Neural progenitor cell (in vitro differentiated cells): ENCODE data around the gene LTF. TPM values are rescaled to one million over a fixed set of nuclear protein-coding genes. Genes with fewer than 3 reads are reported as not detected.

Experiments used
- DNase-seq: peaks from one replicate; pipeline ENCODE4 v3.0.0-alpha.2; 2016; ENCODE audit warnings: low spot score
- H2AFZ ChIP-seq: fragments of 200-600 bp; sonication (generic); replicated peaks from 2 replicates; pipeline ENCODE4 v1.6.1; 2016; ENCODE audit warnings: antibody characterized with exemption
- H3F3A ChIP-seq: fragments of 200-600 bp; sonication (generic); 2 replicates; pipeline ENCODE4 v1.6.1; 2016; ENCODE audit warnings: antibody characterized with exemption, low read depth
- H3K27ac ChIP-seq: fragments of 200-600 bp; sonication (generic); 2 replicates; pipeline ENCODE4 v1.5.1; 2016; ENCODE audit warnings: mild to moderate bottlenecking
- H3K27me3 ChIP-seq: fragments of 200-600 bp; sonication (generic); 2 replicates; pipeline ENCODE4 v1.6.1; 2016; ENCODE audit warnings: mild to moderate bottlenecking, moderate library complexity
- H3K36me3 ChIP-seq: fragments of 200-600 bp; sonication (generic); 2 replicates; pipeline ENCODE4 v1.5.1; 2016
- H3K4me1 ChIP-seq: fragments of 200-600 bp; sonication (generic); 2 replicates; pipeline ENCODE4 v1.6.1; 2016; ENCODE audit warnings: mixed run types
- H3K4me2 ChIP-seq: fragments of 200-600 bp; sonication (generic); 2 replicates; pipeline ENCODE4 v1.6.1; 2016
- H3K4me3 ChIP-seq: fragments of 200-600 bp; sonication (generic); 2 replicates; pipeline ENCODE4 v1.5.1; 2016
- H3K79me2 ChIP-seq: fragments of 200-600 bp; sonication (generic); 2 replicates; pipeline ENCODE4 v1.6.1; 2016; ENCODE audit warnings: low read depth
- H3K9ac ChIP-seq: fragments of 200-600 bp; sonication (generic); 2 replicates; pipeline ENCODE4 v1.6.1; 2016
- H3K9me3 ChIP-seq: fragments of 200-600 bp; sonication (generic); 2 replicates; pipeline ENCODE4 v1.5.1; 2016; ENCODE audit warnings: low read depth
- H4K20me1 ChIP-seq: fragments of 200-600 bp; sonication (generic); 2 replicates; pipeline ENCODE4 v1.6.1; 2016; ENCODE audit warnings: low read depth
- H3K27ac Mint-ChIP-seq: 3 replicates; pipeline ENCODE4 v1.8.0; 2021; ENCODE audit warnings: mixed read lengths
- H3K27me3 Mint-ChIP-seq: 2 replicates; pipeline ENCODE4 v1.8.0; 2022; ENCODE audit warnings: low read depth, mild to moderate bottlenecking, inconsistent platforms, moderate library complexity, mixed read lengths; ENCODE audit not compliant: insufficient read depth
- H3K36me3 Mint-ChIP-seq: 3 replicates; pipeline ENCODE4 v1.8.0; 2021; ENCODE audit warnings: mixed read lengths
- H3K4me1 Mint-ChIP-seq: 3 replicates; pipeline ENCODE4 v1.8.0; 2021; ENCODE audit warnings: mixed read lengths
- H3K4me3 Mint-ChIP-seq: 3 replicates; pipeline ENCODE4 v1.8.0; 2021; ENCODE audit warnings: mild to moderate bottlenecking, moderate library complexity, mixed read lengths
- H3K9me3 Mint-ChIP-seq: 3 replicates; pipeline ENCODE4 v1.8.0; 2020; ENCODE audit warnings: mixed read lengths
- CTCF ChIP-seq: fragments of 200-600 bp; sonication (generic); IDR thresholded peaks from 2 replicates; pipeline ENCODE4 v1.5.1; 2017; ENCODE audit warnings: antibody characterized with exemption, mild to moderate bottlenecking
- EZH2 ChIP-seq: fragments of 200-600 bp; sonication (generic); IDR thresholded peaks from 2 replicates; pipeline ENCODE4 v1.6.1; 2017; ENCODE audit warnings: antibody characterized with exemption, mild to moderate bottlenecking, moderate library complexity
- EZH2phosphoT487 ChIP-seq: fragments of 200-600 bp; sonication (generic); IDR thresholded peaks from 2 replicates; pipeline ENCODE4 v1.6.1; 2017; ENCODE audit warnings: antibody characterized with exemption
- total RNA-seq: library from RNA; depleted of rRNA; stranded (reverse); fragments of >200 nt; gene quantifications from 2 replicates; pipeline ENCODE4 v1.2.3, GENCODE V29; 2015; ENCODE audit warnings: low replicate concordance

LTF gene
- total RNA-seq, 1 donor from 2014 or later: not detected

- Histone ChIP-seq H3K4me1 (no peaks in the 10 kb centered on the region), H3K9ac (no peak overlapping the region), H3F3A (no peaks in the 10 kb centered on the region), H3K36me3 (no peaks in the 10 kb centered on the region), H3K9me3 (no peaks in the 10 kb centered on the region), H2AFZ (no peak overlapping the region), H3K27ac (no peak overlapping the region), H3K4me3 (no peak overlapping the region), H4K20me1 (no peaks in the 10 kb centered on the region), H3K4me2 (no peak overlapping the region), H3K79me2 (no peaks in the 10 kb centered on the region), H3K27me3 (no peaks in the 10 kb centered on the region)
- Mint-ChIP-seq H3K27ac (no peak overlapping the region), H3K27me3 (peaks cover 5% of the 10 kb centered on the region), H3K4me3 (no peak overlapping the region), H3K36me3 (no peaks in the 10 kb centered on the region), H3K9me3 (no peaks in the 10 kb centered on the region), H3K4me1 (peaks cover 6% of the 10 kb centered on the region)
- TF ChIP-seq EZH2phosphoT487 (no peak), EZH2 (no peak), CTCF (no peak)
- no peak for DNase-seq
Measured at GRCh38 chr3:46416125-46416810, 48.4 kb downstream of the LTF start.

- H3K27ac ChIP-seq: no peak overlapping the region
- H3K4me2 ChIP-seq: no peak overlapping the region
- DNase-seq: no peak
- H3K36me3 ChIP-seq: no peaks in the 10 kb centered on the region
- no peak overlapping the region for H3K4me3 ChIP-seq
- H3K27ac Mint-ChIP-seq: no peak overlapping the region
- peaks cover 6% of the 10 kb centered on the region for H3K4me1 Mint-ChIP-seq
- TF ChIP-seq EZH2 (no peak), EZH2phosphoT487 (no peak), CTCF (no peak)
- no peak overlapping the region for H2AFZ ChIP-seq
- no peaks in the 10 kb centered on the region for H3K9me3 ChIP-seq
- H3K36me3 Mint-ChIP-seq: no peaks in the 10 kb centered on the region
- H3K9me3 Mint-ChIP-seq: no peaks in the 10 kb centered on the region
- no peaks in the 10 kb centered on the region for H3F3A ChIP-seq
- H3K4me1 ChIP-seq: no peaks in the 10 kb centered on the region
- H3K9ac ChIP-seq: no peak overlapping the region
- H3K4me3 Mint-ChIP-seq: no peak overlapping the region
- H4K20me1 ChIP-seq: no peaks in the 10 kb centered on the region
- no peaks in the 10 kb centered on the region for H3K79me2 ChIP-seq
- peaks cover 5% of the 10 kb centered on the region for H3K27me3 Mint-ChIP-seq
- no peaks in the 10 kb centered on the region for H3K27me3 ChIP-seq
Measured at GRCh38 chr3:46414739-46415138, 50.0 kb downstream of the LTF start.

GRCh38 chr3:46413951-46414350 is 50.8 kb downstream of the LTF start:
- no peak overlapping the region for H3K4me3 Mint-ChIP-seq
- H3K27me3 Mint-ChIP-seq: peaks cover 5% of the 10 kb centered on the region
- Histone ChIP-seq H3K4me3 (no peak overlapping the region), H3K4me1 (no peaks in the 10 kb centered on the region), H3K4me2 (no peak overlapping the region), H3K27me3 (no peaks in the 10 kb centered on the region), H3K9me3 (no peaks in the 10 kb centered on the region), H4K20me1 (no peaks in the 10 kb centered on the region), H3F3A (no peaks in the 10 kb centered on the region), H3K36me3 (no peaks in the 10 kb centered on the region), H3K27ac (no peak overlapping the region), H2AFZ (no peak overlapping the region), H3K79me2 (no peaks in the 10 kb centered on the region), H3K9ac (no peak overlapping the region)
- no peaks in the 10 kb centered on the region for H3K9me3 Mint-ChIP-seq
- DNase-seq: no peak
- no peaks in the 10 kb centered on the region for H3K36me3 Mint-ChIP-seq
- peaks cover 6% of the 10 kb centered on the region for H3K4me1 Mint-ChIP-seq
- no peak overlapping the region for H3K27ac Mint-ChIP-seq
- TF ChIP-seq EZH2 (no peak), EZH2phosphoT487 (no peak), CTCF (no peak)
